Eye (tissue), 1 donor: ENCODE measurements around the gene TNFSF13B.

ENCODE experiments used
- DNase-seq: peaks from one replicate; pipeline ENCODE4 v3.0.0-alpha.2; 2015

TNFSF13B gene

DNA sequence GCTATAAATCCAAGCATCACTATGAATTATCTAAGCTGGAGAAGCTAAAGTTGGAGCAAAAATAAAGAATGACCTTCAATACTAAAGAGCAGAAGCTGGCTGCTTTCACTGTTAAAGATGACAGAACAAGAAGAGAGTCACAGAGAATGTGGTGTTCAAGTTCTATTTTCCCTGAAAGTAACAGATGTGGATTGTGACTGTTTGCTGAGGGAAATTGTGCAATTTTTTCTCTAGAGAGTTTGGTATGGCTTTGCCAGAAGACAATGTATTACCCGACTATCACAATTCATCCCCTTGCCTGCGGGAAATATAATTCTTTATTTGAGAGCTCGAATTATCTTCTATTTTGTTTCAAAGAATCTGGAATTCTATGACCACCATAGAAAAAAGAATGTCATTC is 83.1 kb downstream of the TNFSF13B start:
- no peak for DNase-seq

DNA sequence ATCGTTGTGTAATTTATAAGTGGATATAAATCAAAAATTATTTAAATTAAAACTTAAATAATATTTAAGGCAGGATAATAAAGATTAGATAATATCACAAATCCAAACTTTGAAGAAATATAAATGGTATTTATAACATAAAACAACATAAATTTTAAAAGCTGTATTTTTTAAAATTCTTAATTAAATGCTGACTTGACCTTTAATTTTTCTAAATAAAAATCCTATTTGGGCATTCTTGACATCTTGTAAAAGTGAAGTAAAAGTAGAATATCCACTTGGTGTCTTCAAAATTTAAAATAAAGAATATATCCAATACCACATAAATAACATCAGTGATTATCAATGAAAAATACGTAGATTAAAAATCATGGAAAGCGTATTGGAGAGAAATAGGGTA is 87.7 kb downstream of the TNFSF13B start:
- no peak for DNase-seq
